Hepatocyte (in vitro differentiated cells): Measurements from ENCODE around the gene FDXACB1. TPM values are rescaled to one million over a fixed set of nuclear protein-coding genes. Genes with fewer than 3 reads are reported as not detected.

Source experiments
- DNase-seq: peaks from one replicate; pipeline ENCODE4 v3.0.0-alpha.2; 2016; ENCODE audit warnings: low spot score
- H2AFZ ChIP-seq: fragments of 200-600 bp; sonication (generic); 2 replicates; pipeline ENCODE4 v1.6.0; 2016; ENCODE audit warnings: antibody characterized with exemption, mild to moderate bottlenecking
- H3K27ac ChIP-seq: fragments of 200-600 bp; sonication (generic); 2 replicates; pipeline ENCODE4 v1.5.1; 2016; ENCODE audit warnings: mild to moderate bottlenecking
- H3K27me3 ChIP-seq: fragments of 200-600 bp; sonication (generic); 2 replicates; pipeline ENCODE4 v1.6.1; 2016
- H3K36me3 ChIP-seq: fragments of 200-600 bp; sonication (generic); replicated peaks from 2 replicates; pipeline ENCODE4 v1.5.1; 2016; ENCODE audit warnings: low read depth; ENCODE audit not compliant: insufficient read depth
- H3K4me1 ChIP-seq: fragments of 200-600 bp; sonication (generic); 2 replicates; pipeline ENCODE4 v1.5.1; 2016; ENCODE audit warnings: mild to moderate bottlenecking, moderate library complexity; ENCODE audit not compliant: insufficient read depth
- H3K4me2 ChIP-seq: fragments of 200-600 bp; sonication (generic); 2 replicates; pipeline ENCODE4 v1.6.0; 2016
- H3K4me3 ChIP-seq: fragments of 200-600 bp; sonication (generic); 2 replicates; pipeline ENCODE4 v1.5.1; 2016; ENCODE audit warnings: mild to moderate bottlenecking
- H3K79me2 ChIP-seq: fragments of 200-600 bp; sonication (generic); 2 replicates; pipeline ENCODE4 v1.6.0; 2017; ENCODE audit warnings: mild to moderate bottlenecking
- H3K9me2 ChIP-seq: fragments of 200-600 bp; sonication (generic); replicated peaks from 2 replicates; pipeline ENCODE4 v1.6.0; 2017; ENCODE audit warnings: mild to moderate bottlenecking; ENCODE audit not compliant: insufficient read depth
- H3K9me3 ChIP-seq: fragments of 200-600 bp; sonication (generic); 2 replicates; pipeline ENCODE4 v1.5.1; 2016; ENCODE audit warnings: low read depth, mild to moderate bottlenecking
- H4K20me1 ChIP-seq: fragments of 200-600 bp; sonication (generic); 2 replicates; pipeline ENCODE4 v1.6.0; 2016; ENCODE audit warnings: mild to moderate bottlenecking; ENCODE audit not compliant: insufficient read depth, poor library complexity, severe bottlenecking
- EZH2 ChIP-seq: fragments of 200-600 bp; sonication (generic); IDR thresholded peaks from 2 replicates; pipeline ENCODE4 v1.6.1; 2016; ENCODE audit warnings: antibody characterized with exemption, mild to moderate bottlenecking, borderline replicate concordance
- EZH2phosphoT487 ChIP-seq: fragments of 200-600 bp; sonication (generic); IDR thresholded peaks from one replicate; pipeline ENCODE4 v1.6.1; 2018; ENCODE audit warnings: antibody characterized with exemption, mild to moderate bottlenecking, low read depth, moderate library complexity; ENCODE audit not compliant: unreplicated experiment, severe bottlenecking
- WGBS: methylation state at CpG from one replicate; pipeline ENCODE4 v1.1.6; 2016; ENCODE audit warnings: low lambda C conversion rate; ENCODE audit errors: missing lambda C conversion rate; 5-methylcytosine and 5-hydroxymethylcytosine counted together
- polyA plus RNA-seq: library from polyadenylated mRNA; unstranded; fragments of >200 nt; fragmentation: Nextera tagmentation; extraction: Ambion mirVana; gene quantifications from 2 replicates; pipeline ENCODE4 v1.2.1, GENCODE V29; 2016
- total RNA-seq: library from RNA; depleted of rRNA; stranded (reverse); fragments of >200 nt; gene quantifications from 2 replicates; pipeline ENCODE4 v1.2.3, GENCODE V29; 2014
- TF ChIP-seq, protein P1 (sequence below): fragments of 200-600 bp; sonication (generic); IDR thresholded peaks from 2 replicates; pipeline ENCODE4 v1.5.1; 2016; ENCODE audit warnings: antibody characterized with exemption, mild to moderate bottlenecking; ENCODE audit not compliant: poor library complexity

Gene FDXACB1
- total and polyA plus RNA-seq, 2 experiments from 2014 or later: 0.64 to 2.3 TPM

DNA sequence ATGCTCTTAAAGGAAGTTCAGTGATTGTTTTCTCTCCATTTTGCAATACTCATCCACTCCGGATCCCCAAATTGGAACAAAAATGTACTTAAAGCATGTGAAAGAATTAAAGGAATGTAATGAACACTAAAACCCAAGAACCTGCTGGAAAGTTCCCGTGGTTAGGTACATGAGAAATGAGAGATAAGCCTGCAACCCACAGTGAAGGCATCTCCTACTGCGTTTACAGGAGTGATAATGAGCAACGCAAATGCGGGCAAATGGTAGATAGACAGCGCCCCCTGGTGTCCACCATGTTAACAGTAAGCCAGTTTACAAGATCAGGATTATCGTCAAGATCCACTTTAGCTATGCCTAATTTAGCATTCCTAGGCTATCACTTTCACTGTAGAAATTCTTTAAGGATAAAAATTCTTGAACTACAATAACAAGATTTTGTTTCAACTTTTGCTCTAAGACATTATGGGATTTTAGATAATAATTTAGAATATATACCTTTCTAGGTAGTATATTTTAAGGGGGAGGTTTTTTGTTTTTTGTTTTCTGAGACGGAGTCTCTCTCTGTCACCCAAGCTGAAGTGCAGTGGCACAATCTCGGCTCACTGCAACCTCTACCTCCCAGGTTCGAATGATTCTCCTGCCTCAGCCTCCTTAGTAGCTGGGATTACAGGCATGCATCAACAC lies 37.5 kb downstream of the FDXACB1 start:
- Histone ChIP-seq H2AFZ (no peak overlapping the region), H4K20me1 (no peaks in the 10 kb centered on the region), H3K4me1 (peaks cover 16% of the 10 kb centered on the region), H3K4me2 (peak overlapping the region; percentile 38), H3K9me3 (no peaks in the 10 kb centered on the region), H3K4me3 (no peak overlapping the region), H3K79me2 (no peaks in the 10 kb centered on the region), H3K9me2 (no peaks in the 10 kb centered on the region), H3K27me3 (no peaks in the 10 kb centered on the region), H3K27ac (peak overlapping the region; percentile 20), H3K36me3 (no peaks in the 10 kb centered on the region)
- WGBS: 22% methylated on average over 10 of the region's 10 CpGs
- peak; percentile 92 for DNase-seq
- TF ChIP-seq EZH2: no peak
- TF ChIP-seq EZH2phosphoT487: no peak
- TF ChIP-seq, protein P1, sequence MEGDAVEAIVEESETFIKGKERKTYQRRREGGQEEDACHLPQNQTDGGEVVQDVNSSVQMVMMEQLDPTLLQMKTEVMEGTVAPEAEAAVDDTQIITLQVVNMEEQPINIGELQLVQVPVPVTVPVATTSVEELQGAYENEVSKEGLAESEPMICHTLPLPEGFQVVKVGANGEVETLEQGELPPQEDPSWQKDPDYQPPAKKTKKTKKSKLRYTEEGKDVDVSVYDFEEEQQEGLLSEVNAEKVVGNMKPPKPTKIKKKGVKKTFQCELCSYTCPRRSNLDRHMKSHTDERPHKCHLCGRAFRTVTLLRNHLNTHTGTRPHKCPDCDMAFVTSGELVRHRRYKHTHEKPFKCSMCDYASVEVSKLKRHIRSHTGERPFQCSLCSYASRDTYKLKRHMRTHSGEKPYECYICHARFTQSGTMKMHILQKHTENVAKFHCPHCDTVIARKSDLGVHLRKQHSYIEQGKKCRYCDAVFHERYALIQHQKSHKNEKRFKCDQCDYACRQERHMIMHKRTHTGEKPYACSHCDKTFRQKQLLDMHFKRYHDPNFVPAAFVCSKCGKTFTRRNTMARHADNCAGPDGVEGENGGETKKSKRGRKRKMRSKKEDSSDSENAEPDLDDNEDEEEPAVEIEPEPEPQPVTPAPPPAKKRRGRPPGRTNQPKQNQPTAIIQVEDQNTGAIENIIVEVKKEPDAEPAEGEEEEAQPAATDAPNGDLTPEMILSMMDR: peak; percentile 87

DNA sequence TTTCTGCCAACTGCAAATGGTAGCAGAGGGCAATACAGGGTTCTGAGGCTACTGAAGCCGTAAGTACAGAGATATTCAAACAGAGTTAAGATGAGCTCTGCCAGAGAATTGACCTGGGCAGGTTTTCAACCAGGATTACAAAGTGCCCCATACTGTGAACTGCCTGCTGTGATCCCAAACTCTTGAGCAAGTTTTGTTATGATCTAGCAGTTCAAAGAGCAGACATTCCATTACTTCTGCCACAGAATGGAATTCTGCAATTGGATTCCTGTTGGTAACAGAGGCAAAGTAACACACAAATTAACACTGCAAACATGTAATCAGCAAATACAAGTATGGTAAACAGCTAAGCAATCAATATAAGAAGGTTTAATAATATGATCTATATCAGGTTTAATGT lies 38.8 kb downstream of the FDXACB1 start:
- no peak for DNase-seq
- 75% methylated on average over 1 of the region's 1 CpG for WGBS

DNA sequence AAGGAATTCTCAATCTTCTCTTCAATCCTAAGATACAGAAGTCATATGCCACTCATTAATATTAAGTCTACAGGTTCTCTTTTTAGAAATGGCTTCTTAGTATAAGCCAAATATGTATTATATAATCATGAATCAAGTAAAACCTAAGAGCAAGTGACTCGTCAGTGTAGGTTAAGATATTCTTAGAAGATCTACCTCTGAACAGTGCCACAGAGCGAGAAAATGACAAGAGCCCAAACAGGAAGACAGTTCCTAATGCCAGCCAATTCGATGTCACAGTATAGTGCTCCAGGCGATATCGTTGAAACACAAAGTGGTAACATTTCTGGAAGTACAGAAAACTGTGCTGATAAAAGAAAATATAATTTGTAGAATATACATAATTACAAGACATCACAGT lies 40.9 kb downstream of the FDXACB1 start:
- Histone ChIP-seq H3K79me2 (no peaks in the 10 kb centered on the region), H3K27ac (no peak overlapping the region), H4K20me1 (no peaks in the 10 kb centered on the region), H3K9me3 (no peaks in the 10 kb centered on the region), H3K4me1 (peaks cover 40% of the 10 kb centered on the region), H3K4me2 (no peak overlapping the region), H3K36me3 (no peaks in the 10 kb centered on the region), H3K4me3 (no peak overlapping the region), H3K9me2 (no peaks in the 10 kb centered on the region), H3K27me3 (no peaks in the 10 kb centered on the region), H2AFZ (no peak overlapping the region)
- TF ChIP-seq EZH2phosphoT487 (no peak), EZH2 (no peak)
- TF ChIP-seq, protein P1: no peak
- DNase-seq: no peak
- WGBS: 96% methylated on average over 5 of the region's 5 CpGs

More for the DNA sequence above, 38.8 kb downstream of the FDXACB1 start:
- Histone ChIP-seq H3K27ac (peak overlapping the region; percentile 3), H3K9me2 (no peaks in the 10 kb centered on the region), H3K36me3 (no peaks in the 10 kb centered on the region), H4K20me1 (no peaks in the 10 kb centered on the region), H3K79me2 (no peaks in the 10 kb centered on the region), H3K4me3 (no peak overlapping the region), H3K27me3 (no peaks in the 10 kb centered on the region), H3K4me1 (peaks cover 28% of the 10 kb centered on the region), H3K4me2 (no peak overlapping the region), H3K9me3 (no peaks in the 10 kb centered on the region), H2AFZ (no peak overlapping the region)
- TF ChIP-seq EZH2: no peak
- no peak for TF ChIP-seq EZH2phosphoT487
- TF ChIP-seq, protein P1: no peak
